SK-N-SH (cell line): Measurements from ENCODE around the gene CASK. TPM values are rescaled to one million over a fixed set of nuclear protein-coding genes. Genes with fewer than 3 reads are reported as not detected.

ENCODE experiments used
- CTCF ChIA-PET: fragments of 300-600, 350-600 bp; formaldehyde crosslinking; extraction: SDS; loops from one replicate; lab custom pipeline; 2021; lab: Yijun Ruan, JAX
- POLR2A ChIA-PET: fragments of 350-600 bp; sonication (Branson Sonifier 250); formaldehyde crosslinking; extraction: SDS; loops from one replicate; lab custom pipeline; 2020; ENCODE audit warnings: antibody characterized with exemption, inconsistent platforms; lab: Yijun Ruan, JAX
- DNase-seq: peaks from one replicate; pipeline ENCODE4 v3.0.0; 2012
- H2AFZ ChIP-seq: fragments of 200-600 bp; sonication (generic); 2 replicates; pipeline ENCODE4 v1.8.1; 2016; ENCODE audit warnings: antibody characterized with exemption, mild to moderate bottlenecking, low read depth
- H3F3A ChIP-seq: fragments of 200-600 bp; sonication (generic); replicated peaks from 2 replicates; pipeline ENCODE3; 2016; ENCODE audit warnings: antibody characterized with exemption, mild to moderate bottlenecking; ENCODE audit not compliant: insufficient read depth
- H3K27ac ChIP-seq, 2 experiments: fragments of 200-500 bp in 1 of 2; fragments of 200-600 bp in 1 of 2; sonication (Bioruptor generic) in 1 of 2; sonication (generic), shearing (Covaris generic) in 1 of 2; 2 replicates each; pipeline versions ENCODE4 v1.5.1 to v1.6.1; 2014 to 2016; ENCODE audit warnings: low read depth in 2 of 2, inconsistent platforms in 1 of 2, low read length in 1 of 2, mild to moderate bottlenecking in 1 of 2, mixed read lengths in 1 of 2
- H3K27me3 ChIP-seq: fragments of 200-600 bp; sonication (generic), shearing (Covaris generic); 2 replicates; pipeline ENCODE4 v1.6.1; 2016; ENCODE audit warnings: mixed run types; ENCODE audit not compliant: insufficient read depth
- H3K36me3 ChIP-seq, 2 experiments: fragments of 200-500 bp in 1 of 2; fragments of 200-600 bp in 1 of 2; sonication (Bioruptor generic) in 1 of 2; sonication (generic) in 1 of 2; replicated peaks in 1 of 2; 2 replicates each; pipeline versions ENCODE3 to v1.5.1; 2014 to 2016; ENCODE audit warnings: low read length in 1 of 2, mild to moderate bottlenecking in 1 of 2; ENCODE audit not compliant: insufficient read depth in 2 of 2, control insufficient read depth in 1 of 2
- H3K4me1 ChIP-seq, 2 experiments: fragments of 200-500 bp in 1 of 2; fragments of 200-600 bp in 1 of 2; sonication (Bioruptor generic) in 1 of 2; sonication (generic), shearing (Covaris generic) in 1 of 2; 2 replicates each; pipeline versions ENCODE4 v1.5.1 to v1.6.1; 2014 to 2016; ENCODE audit warnings: low read depth in 1 of 2, low read length in 1 of 2, mixed run types in 1 of 2; ENCODE audit not compliant: insufficient read depth in 2 of 2, control insufficient read depth in 1 of 2
- H3K4me2 ChIP-seq: fragments of 200-600 bp; sonication (generic), shearing (Covaris generic); 2 replicates; pipeline ENCODE4 v1.6.1; 2017; ENCODE audit warnings: mixed run types
- H3K4me3 ChIP-seq, 2 experiments: fragments of 200-500 bp in 1 of 2; fragments of 200-600 bp in 1 of 2; sonication (Bioruptor generic) in 1 of 2; sonication (generic), shearing (Covaris generic) in 1 of 2; 2 replicates each; pipeline versions ENCODE4 v1.5.1 to v1.8.1; 2014 to 2016; ENCODE audit warnings: low read depth in 2 of 2, inconsistent platforms in 1 of 2, low read length in 1 of 2, mild to moderate bottlenecking in 1 of 2, mixed read lengths in 1 of 2, moderate library complexity in 1 of 2
- H3K79me2 ChIP-seq: fragments of 200-600 bp; sonication (generic); 2 replicates; pipeline ENCODE4 v1.8.1; 2017; ENCODE audit warnings: mild to moderate bottlenecking; ENCODE audit not compliant: insufficient read depth
- H3K9ac ChIP-seq: fragments of 200-600 bp; sonication (generic); 2 replicates; pipeline ENCODE4 v1.6.1; 2017; ENCODE audit warnings: mixed run types
- H3K9me2 ChIP-seq: fragments of 200-600 bp; sonication (generic); 2 replicates; pipeline ENCODE4 v1.6.1; 2017; ENCODE audit warnings: mixed run types
- H3K9me3 ChIP-seq: fragments of 200-600 bp; sonication (generic); 2 replicates; pipeline ENCODE4 v1.6.1; 2017; ENCODE audit warnings: mixed run types, mild to moderate bottlenecking, moderate library complexity
- H4K20me1 ChIP-seq: fragments of 200-600 bp; sonication (generic); 2 replicates; pipeline ENCODE4 v1.6.1; 2017; ENCODE audit warnings: mild to moderate bottlenecking, mixed run types; ENCODE audit not compliant: insufficient read depth
- FOSL2 ChIP-seq: IDR thresholded peaks from 2 replicates; pipeline ENCODE4 v1.4.0; 2012; ENCODE audit warnings: low read depth, mild to moderate bottlenecking, moderate library complexity, borderline replicate concordance
- FOXM1 ChIP-seq: IDR thresholded peaks from 2 replicates; pipeline ENCODE4 v1.4.0; 2012; ENCODE audit warnings: low read depth, mild to moderate bottlenecking
- GABPA ChIP-seq: IDR thresholded peaks from 2 replicates; pipeline ENCODE4 v1.4.0; 2012; ENCODE audit warnings: low read depth, mild to moderate bottlenecking
- JUND ChIP-seq: IDR thresholded peaks from 2 replicates; pipeline ENCODE4 v1.4.0; 2012
- MEF2A ChIP-seq: IDR thresholded peaks from 2 replicates; pipeline ENCODE4 v1.4.0; 2012; ENCODE audit warnings: low read depth, borderline replicate concordance
- RFX5 ChIP-seq: IDR thresholded peaks from 2 replicates; pipeline ENCODE4 v1.6.1; 2012; ENCODE audit warnings: mild to moderate bottlenecking, improper control_type of control experiment, low read length
- RXRA ChIP-seq: IDR thresholded peaks from 2 replicates; pipeline ENCODE4 v1.4.0; 2012; ENCODE audit warnings: low read depth, mild to moderate bottlenecking, borderline replicate concordance
- TCF12 ChIP-seq: IDR thresholded peaks from 2 replicates; pipeline ENCODE4 v1.4.0; 2012
- YY1 ChIP-seq: IDR thresholded peaks from 2 replicates; pipeline ENCODE4 v1.4.0; 2012; ENCODE audit warnings: low read depth, mild to moderate bottlenecking
- WGBS: methylation state at CpG from one replicate; pipeline ENCODE4 v1.1.6; 2017; ENCODE audit warnings: low lambda C conversion rate; 5-methylcytosine and 5-hydroxymethylcytosine counted together
- polyA plus RNA-seq, 3 experiments: library from polyadenylated mRNA; depleted of rRNA; stranded (reverse); fragments of >200 nt; gene quantifications; 2 replicates each; pipeline ENCODE4 v1.2.3, GENCODE V29; 2012
- TF ChIP-seq, protein P1 (sequence below): fragments of 150-350 bp; IDR thresholded peaks from 2 replicates; pipeline ENCODE4 v1.6.1; 2017; ENCODE audit warnings: antibody characterized with exemption, low read length, low read depth, borderline replicate concordance
- TF ChIP-seq, protein P2 (sequence below): IDR thresholded peaks from 2 replicates; pipeline ENCODE4 v1.4.0; 2012; ENCODE audit warnings: low read depth, borderline replicate concordance
- TF ChIP-seq, protein P3 (sequence below): fragments of 200-600 bp; sonication (generic); IDR thresholded peaks from 2 replicates; pipeline ENCODE4 v1.6.1; 2017; ENCODE audit warnings: antibody characterized with exemption, mild to moderate bottlenecking, moderate library complexity

Gene CASK
- polyA plus RNA-seq, 1 of the 3 experiments (the other 2 are of a cell fraction) = 7.0 TPM

DNA sequence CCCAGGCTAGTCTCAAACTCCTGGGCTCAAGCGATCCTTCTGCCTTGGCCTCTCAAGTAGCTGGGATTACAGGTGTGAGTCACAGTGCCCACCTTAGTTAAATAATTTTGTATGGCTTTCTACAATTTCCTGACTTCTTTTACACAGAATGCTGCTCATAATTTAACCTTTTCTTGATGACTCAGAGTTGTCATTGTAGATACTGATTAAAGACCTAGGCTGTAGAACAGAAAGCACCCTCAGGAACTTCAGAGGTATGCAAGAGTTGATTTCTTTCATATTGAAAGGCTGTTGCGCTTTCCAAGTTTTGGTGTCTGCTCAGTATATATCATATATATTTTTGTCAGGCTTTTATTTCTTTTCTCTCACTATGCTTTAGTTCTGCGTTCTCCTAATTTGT, 255.7 kb downstream of the CASK start:
- Histone ChIP-seq H3K4me2 (no peak overlapping the region), H3K9me2 (no peaks in the 10 kb centered on the region), H3K36me3 (no peaks in the 10 kb centered on the region), H4K20me1 (no peaks in the 10 kb centered on the region), H2AFZ (no peak overlapping the region), H3K9me3 (no peaks in the 10 kb centered on the region), H3K9ac (no peak overlapping the region), H3K4me3 (no peak overlapping the region), H3F3A (no peaks in the 10 kb centered on the region), H3K79me2 (no peaks in the 10 kb centered on the region), H3K27me3 (no peaks in the 10 kb centered on the region), H3K4me1 (no peaks in the 10 kb centered on the region), H3K27ac (no peak overlapping the region)
- ChIA-PET POLR2A (no interaction called here), CTCF (no interaction called here)
- no peak for DNase-seq
- WGBS = 48% methylated on average over 3 of the region's 3 CpGs
- peak; percentile 20; the same call in 1 of the 2 replicates for TF ChIP-seq FOSL2
- TF ChIP-seq FOXM1 = no peak
- TF ChIP-seq, all 33 proteins: peak for 1

DNA sequence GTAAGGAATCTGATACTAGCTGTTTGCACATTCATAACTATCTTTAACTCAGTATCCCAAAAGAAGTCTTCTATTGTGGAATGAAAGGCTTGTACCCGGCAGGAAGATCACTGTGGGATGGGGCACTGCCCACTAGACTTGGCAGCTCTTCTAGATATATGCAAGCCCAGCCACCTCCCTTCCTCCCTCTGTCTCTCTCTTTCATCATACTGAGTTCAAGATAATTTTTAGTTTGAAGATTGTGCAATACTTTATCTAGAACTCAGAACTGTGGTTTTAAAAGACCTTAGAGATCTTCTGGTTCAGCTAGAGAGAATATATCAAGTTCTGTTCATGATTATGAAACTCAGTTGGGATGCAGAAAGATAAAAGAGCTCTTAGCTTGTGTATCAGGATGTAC, 257.1 kb downstream of the CASK start:
- Histone ChIP-seq H3K9ac (no peak overlapping the region), H3K36me3 (no peaks in the 10 kb centered on the region)

DNA sequence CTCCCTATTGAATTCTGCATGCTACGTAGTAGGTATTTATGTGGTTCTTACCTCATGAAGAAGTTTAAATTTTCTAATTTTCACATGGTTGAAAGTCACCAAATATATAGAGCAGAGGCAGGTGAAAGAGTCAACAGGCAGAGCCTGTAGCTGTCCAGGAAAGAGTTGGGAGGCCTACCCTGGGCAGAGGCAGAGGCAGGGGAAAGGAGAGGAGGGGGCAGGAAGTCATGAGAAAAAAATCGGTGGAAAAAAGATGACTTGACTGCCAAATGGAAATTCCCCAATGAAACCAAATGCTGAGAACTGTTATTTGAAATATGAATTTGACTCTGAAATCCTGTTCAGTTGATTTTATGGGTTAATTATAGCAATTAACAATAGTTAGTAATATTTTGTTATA, 257.7 kb downstream of the CASK start:
- Histone ChIP-seq H4K20me1 (no peaks in the 10 kb centered on the region), H3K79me2 (no peaks in the 10 kb centered on the region), H3K27ac (no peak overlapping the region), H3K27me3 (no peaks in the 10 kb centered on the region), H3K4me2 (no peak overlapping the region), H3K4me3 (no peak overlapping the region), H2AFZ (no peak overlapping the region), H3K4me1 (no peaks in the 10 kb centered on the region), H3K9me2 (no peaks in the 10 kb centered on the region), H3K9me3 (no peaks in the 10 kb centered on the region), H3F3A (no peaks in the 10 kb centered on the region), H3K36me3 (no peaks in the 10 kb centered on the region), H3K9ac (no peak overlapping the region)
- 51% methylated on average over 2 of the region's 2 CpGs for WGBS
- ChIA-PET POLR2A (no interaction called here), CTCF (no interaction called here)
- TF ChIP-seq RXRA = no peak
- TF ChIP-seq TCF12 = no peak
- TF ChIP-seq, protein P1, sequence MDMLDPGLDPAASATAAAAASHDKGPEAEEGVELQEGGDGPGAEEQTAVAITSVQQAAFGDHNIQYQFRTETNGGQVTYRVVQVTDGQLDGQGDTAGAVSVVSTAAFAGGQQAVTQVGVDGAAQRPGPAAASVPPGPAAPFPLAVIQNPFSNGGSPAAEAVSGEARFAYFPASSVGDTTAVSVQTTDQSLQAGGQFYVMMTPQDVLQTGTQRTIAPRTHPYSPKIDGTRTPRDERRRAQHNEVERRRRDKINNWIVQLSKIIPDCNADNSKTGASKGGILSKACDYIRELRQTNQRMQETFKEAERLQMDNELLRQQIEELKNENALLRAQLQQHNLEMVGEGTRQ = no peak
- TF ChIP-seq, protein P2, sequence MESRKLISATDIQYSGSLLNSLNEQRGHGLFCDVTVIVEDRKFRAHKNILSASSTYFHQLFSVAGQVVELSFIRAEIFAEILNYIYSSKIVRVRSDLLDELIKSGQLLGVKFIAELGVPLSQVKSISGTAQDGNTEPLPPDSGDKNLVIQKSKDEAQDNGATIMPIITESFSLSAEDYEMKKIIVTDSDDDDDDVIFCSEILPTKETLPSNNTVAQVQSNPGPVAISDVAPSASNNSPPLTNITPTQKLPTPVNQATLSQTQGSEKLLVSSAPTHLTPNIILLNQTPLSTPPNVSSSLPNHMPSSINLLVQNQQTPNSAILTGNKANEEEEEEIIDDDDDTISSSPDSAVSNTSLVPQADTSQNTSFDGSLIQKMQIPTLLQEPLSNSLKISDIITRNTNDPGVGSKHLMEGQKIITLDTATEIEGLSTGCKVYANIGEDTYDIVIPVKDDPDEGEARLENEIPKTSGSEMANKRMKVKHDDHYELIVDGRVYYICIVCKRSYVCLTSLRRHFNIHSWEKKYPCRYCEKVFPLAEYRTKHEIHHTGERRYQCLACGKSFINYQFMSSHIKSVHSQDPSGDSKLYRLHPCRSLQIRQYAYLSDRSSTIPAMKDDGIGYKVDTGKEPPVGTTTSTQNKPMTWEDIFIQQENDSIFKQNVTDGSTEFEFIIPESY = no peak
- TF ChIP-seq RFX5 = no peak
- no peak for TF ChIP-seq YY1
- TF ChIP-seq JUND = no peak
- no peak for DNase-seq

More for the DNA sequence above, 257.1 kb downstream of the CASK start:
- Histone ChIP-seq H3K27me3 (no peaks in the 10 kb centered on the region), H3K27ac (no peak overlapping the region), H3F3A (no peaks in the 10 kb centered on the region), H2AFZ (no peak overlapping the region), H3K9me2 (no peaks in the 10 kb centered on the region), H3K4me1 (no peaks in the 10 kb centered on the region), H4K20me1 (no peaks in the 10 kb centered on the region), H3K79me2 (no peaks in the 10 kb centered on the region), H3K9me3 (no peaks in the 10 kb centered on the region), H3K4me2 (no peak overlapping the region), H3K4me3 (no peak overlapping the region)
- CTCF ChIA-PET = no interaction called here
- POLR2A ChIA-PET = no interaction called here
- no peak for TF ChIP-seq GABPA
- no peak for TF ChIP-seq MEF2A
- TF ChIP-seq, protein P3, sequence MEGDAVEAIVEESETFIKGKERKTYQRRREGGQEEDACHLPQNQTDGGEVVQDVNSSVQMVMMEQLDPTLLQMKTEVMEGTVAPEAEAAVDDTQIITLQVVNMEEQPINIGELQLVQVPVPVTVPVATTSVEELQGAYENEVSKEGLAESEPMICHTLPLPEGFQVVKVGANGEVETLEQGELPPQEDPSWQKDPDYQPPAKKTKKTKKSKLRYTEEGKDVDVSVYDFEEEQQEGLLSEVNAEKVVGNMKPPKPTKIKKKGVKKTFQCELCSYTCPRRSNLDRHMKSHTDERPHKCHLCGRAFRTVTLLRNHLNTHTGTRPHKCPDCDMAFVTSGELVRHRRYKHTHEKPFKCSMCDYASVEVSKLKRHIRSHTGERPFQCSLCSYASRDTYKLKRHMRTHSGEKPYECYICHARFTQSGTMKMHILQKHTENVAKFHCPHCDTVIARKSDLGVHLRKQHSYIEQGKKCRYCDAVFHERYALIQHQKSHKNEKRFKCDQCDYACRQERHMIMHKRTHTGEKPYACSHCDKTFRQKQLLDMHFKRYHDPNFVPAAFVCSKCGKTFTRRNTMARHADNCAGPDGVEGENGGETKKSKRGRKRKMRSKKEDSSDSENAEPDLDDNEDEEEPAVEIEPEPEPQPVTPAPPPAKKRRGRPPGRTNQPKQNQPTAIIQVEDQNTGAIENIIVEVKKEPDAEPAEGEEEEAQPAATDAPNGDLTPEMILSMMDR = no peak
- 41% methylated on average over 1 of the region's 1 CpG for WGBS
- no peak for DNase-seq
